ENCODE data around the gene FLG2.

Gene FLG2

DNA sequence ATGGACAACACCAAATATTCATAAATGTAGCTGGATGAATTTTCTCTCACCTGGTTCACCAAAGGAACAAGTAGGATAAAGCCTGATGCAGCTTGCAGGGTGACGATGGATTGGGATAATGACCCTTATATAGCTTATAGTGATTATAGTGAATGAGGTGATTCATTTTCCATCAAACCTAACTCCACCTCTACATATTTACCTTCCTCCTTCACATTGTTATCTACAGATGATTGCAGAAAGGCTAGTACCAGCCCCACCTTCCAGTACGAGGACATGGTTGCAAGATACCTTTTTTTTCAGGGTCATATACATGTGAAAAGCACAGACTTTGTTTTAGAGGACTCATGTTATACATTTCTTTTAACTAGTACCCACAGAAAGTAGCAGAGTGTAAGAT, at the start of gene FLG2:
FLG2 (minus strand) TSS at position 101 of the 400 bp plus-strand sequence. CDS start 1,122 bp downstream, outside the sequence.
- DNase-seq (ENCODE audit: low read depth), result no peak

DNA sequence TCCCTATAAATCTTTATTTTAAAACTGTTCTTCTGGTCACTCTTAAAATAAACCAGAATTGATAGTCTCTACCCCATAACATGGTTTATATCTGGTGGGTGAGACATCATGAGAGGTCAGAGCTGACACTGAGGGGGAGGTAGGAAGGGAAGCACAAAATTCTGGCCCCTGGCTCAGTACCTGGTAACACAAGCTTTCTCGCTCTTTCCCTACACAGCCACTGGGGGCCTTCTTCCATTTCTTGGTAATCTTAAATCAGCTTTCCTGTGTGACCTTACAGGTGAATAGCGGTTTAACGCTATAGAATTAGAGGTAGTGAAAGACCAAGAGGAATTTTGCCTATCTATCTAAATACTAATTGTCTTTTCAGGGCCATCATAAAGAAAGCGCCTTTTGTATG, 48.9 kb upstream of the FLG2 start:
- DNase-seq (ENCODE audit: low read depth), result no peak

DNA sequence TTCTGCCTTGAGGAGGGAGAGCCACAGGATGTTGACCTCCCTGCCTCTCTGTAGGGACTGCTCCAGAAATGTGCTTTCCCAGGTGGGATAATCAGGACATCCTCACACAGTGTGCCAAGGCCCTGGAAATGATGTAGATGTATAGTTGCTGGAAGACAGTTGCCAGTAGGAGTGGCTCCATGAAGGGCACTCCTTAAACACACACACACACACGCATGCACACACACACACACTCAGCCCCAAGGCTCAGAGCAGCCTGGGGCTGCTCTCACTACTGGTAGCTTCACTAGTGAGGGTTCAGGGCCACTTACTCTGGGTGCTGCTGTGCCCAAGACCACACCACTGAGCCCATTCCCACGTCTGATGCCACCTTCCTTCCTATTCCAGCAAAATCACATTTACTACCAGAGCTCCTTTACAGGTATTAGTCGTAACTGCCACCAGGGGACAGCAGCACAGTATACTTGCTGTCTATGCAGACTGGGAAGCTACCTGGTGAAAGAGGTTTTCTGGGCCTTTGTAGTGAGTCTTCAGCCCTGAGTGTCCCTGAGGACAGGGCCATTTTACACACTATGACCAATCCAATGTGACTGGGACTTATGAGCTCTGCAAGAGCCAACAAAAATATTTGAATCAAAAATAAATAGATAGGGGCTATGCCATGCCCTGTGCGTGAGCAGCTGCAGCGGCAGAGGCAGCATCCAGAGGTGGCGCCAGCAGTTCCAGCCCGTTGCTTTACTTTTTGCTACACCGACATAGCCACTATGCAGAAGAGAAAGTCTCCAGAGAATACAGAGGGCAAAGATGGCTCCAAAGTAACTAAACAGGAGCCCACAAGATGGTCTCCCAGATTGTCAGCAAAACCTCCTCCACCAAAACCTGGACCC, 39.2 kb upstream of the FLG2 start:
- no peak for DNase-seq (ENCODE audit: low read depth)

DNA sequence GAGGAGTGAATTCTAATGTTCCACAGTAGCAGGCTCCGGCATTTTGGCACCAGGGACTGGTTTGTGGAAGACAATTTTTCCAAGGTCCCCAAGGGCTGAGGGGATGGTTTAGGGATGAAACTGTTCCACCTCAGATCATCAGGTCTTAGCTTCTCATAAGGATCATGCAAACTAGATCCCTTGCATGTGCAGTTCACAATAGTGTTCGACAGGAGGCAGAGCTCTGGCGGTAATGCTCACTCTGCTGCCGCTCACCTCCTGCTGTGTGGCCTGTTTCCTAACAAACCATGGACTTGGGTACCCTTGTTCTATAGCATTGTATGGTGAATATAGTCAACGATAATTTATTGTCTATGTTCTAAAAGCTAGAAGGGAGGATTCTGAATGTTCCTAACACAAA, 37.7 kb upstream of the FLG2 start:
- DNase-seq (ENCODE audit: low read depth), result no peak

DNA sequence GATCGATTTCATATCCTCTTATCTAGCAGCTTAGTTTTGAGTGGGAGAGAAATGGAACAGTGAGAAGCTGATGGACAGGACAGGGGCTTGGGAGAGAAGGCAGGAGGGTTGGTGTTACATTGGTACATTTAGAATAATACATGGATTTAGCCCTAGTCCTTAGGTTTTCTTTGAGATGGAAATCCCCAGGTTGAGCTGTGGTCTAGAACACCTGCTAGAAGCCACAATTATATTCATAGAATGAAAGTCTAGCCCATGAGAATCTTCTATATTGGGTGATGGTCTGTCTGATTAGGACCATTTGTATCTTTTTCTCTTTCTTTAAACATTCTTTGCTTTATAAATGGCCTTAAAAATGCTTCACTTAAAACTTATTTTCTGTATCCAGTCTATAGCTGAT, 34.3 kb upstream of the FLG2 start:
- DNase-seq (ENCODE audit: low read depth), result no peak

DNA sequence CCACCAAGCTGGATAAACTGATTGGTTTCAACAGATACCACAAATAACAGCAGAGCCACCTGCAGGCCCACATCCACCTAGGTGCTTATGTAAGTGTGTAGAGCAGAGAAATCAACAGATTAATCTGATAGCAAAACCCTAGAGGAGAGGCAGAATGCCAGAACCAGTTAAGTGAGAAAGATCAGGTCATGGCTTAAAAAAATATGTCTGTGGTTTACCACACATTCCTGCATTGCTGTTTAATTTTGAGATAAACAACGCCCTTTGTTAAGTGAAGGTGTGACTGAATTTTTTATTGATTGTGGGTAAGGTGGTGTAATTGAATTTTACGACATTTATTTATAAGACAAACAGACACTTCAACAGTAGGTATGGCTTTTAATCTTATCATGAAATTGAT, 33.1 kb upstream of the FLG2 start:
- DNase-seq (ENCODE audit: low read depth), result no peak

DNA sequence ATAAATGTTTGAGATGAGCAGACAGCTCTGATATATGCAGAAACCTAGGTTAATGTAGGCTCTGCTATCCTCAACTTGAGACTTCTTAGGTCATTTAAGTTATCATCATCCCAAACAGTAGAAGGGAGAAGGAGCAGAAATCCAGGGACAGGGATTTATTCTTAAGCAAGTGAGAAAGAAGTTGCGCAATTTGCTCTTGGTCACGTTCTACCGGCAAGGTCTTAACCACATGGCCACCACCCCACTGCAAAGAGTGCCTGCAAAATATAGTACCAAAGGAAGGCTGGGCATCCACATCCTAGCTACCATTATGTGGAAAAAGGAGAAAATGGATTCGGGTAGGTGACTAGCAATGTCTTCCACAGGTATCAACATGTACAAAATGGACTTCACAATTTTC, 29.1 kb upstream of the FLG2 start:
- DNase-seq (ENCODE audit: low read depth), result no peak

DNA sequence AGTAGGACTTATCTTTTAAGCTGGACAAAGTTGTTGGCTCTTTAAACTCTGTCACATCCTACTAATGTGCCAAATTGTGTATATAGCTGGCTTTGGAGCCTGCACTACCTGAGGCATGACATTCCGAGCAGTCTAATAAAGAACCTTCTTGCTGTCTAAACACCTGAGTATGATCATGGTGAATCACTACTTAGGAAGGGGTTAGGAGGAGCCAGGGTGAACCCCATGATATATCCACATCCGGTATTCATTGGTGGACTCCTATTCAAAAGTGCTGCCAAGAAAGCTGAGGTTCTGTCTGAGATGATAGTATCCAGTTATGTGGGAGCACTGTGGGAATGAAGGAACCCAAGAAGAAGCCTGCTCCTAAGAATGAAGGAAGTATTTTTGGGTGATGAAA, 27.1 kb upstream of the FLG2 start:
- DNase-seq (ENCODE audit: low read depth), result no peak

DNA sequence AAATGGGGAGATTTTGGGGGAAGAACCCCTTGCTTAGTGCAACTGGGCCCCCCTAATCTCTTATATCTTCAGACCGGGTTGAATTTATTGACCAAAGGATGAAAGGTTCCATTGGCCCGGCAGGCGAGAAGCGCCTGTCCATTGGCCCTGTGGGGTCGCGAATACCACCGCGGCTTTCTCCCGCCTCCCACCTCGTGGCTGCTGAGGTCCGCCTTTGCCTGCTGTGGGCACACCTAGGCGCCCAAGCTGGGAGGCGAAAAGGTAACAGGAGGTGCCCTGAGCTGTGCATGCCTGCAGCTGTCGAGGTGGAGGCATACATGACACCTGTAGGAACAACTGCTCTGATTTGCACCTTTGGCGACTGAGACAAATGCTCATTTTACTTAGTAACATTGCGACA, 21.1 kb upstream of the FLG2 start:
- no peak for DNase-seq (ENCODE audit: low read depth)

DNA sequence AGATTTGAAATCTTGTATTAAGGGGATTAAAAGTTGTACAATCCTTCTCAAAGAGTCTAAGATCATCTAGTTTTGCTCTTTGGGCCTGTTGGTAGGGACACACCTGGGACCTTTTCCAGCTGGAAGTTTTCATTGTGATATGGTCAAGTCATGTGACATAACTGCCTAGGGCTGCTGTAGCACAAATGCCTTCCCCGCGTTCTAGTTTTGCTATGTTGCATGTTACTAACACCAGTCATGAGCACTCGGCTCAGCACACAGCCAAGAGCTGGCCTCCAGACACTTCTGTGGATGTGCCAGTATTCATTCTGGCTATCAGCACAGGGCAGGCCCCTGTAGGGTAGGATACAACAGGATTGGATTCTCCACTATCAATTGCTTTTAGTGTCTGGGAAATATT, 14.6 kb upstream of the FLG2 start:
- no peak for DNase-seq (ENCODE audit: low read depth)

DNA sequence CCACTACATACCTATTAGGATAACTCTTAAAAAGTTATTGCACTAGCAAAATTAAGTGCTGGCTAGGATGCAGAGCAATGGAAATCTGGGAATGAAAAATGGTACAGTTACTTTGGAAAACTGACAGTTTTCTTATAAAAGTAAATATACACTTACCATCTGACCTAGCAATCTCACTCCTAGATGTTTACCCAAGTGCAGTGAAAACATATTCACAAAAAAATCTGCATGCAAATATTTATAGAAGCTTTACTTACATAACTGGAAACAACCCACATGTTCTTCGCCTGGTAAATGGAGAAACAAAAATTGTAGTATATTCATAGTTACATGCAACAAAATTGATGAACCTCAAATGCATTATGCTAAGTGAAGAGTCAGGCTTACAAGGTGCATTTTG, 12.9 kb upstream of the FLG2 start:
- DNase-seq (ENCODE audit: low read depth), result no peak

DNA sequence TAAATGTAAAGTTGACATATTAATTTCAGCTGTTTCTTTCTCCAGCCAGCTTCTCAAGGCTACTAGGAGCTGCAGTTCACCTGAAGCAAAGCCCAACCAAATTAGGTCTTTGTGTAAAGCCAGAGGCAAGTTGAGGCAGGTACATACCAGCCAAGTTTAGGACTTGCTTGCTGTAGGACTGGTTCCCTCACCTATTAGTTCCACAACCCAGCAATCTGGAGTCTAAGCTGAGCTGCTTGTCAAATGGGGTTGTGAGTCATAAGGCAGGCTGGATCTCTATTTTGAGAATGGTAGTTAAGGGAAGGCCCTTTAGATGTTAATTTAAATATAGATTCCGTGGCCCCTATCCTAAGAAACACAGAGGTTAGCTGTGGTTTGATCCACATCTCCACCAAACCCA, 7.6 kb upstream of the FLG2 start:
- DNase-seq (ENCODE audit: low read depth), result no peak

DNA sequence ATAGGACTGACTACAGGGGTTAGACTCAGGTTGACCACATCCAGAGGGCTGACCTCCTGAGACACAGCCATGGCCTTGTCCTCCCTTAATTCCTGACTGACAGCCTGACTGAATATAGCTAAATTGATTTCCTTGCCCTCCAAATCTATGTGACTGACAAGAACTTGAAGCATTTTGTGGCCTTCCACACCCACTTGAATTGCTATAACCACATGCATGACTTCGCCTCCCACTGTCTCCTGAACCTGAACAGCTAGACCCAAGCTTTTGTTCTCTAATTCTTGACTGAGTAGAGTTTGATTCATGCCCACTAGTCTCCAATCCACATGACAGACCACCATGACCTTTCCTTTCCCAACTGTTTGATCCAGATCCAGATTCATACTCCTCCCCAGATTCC, 3.1 kb downstream of the FLG2 start:
- no peak for DNase-seq (ENCODE audit: low read depth)

DNA sequence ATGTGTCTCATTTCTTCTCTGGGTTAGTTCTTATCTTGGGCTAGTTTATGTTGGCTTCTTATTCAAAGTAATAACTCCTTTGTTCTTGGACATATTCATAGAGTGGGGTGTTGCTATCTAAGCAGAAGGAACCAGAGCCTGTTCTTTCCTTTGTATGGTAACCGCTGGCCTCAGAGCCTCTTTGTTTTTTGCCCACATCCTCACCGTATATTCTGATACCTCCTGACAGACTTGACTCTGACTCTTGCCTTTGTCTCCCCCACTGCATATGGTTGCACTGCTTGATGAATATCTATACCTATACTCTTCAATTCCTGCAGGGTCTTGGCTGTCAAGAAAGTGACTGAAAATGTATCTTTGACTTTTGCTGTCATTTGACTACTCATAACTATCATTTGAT, 10.2 kb downstream of the FLG2 start:
- no peak for DNase-seq (ENCODE audit: low read depth)

DNA sequence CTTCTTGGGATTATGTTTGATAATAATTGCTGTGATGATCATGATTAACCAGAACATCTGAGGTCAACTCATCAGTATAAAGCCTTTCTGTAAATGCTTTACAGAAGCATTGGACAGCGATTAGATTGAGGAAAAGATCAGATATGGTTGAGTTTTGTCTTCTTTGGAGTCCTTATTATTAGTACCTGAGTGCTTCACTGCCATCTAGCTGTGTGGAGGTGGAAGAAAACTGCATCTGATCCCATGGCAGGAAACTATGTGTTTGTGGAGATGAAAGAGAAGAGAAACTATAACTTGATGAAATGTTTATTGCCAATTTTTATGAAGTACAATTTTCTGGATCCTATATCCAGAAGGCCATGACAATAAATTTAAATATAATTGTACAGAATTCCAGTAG, 11.4 kb downstream of the FLG2 start:
- no peak for DNase-seq (ENCODE audit: low read depth)

DNA sequence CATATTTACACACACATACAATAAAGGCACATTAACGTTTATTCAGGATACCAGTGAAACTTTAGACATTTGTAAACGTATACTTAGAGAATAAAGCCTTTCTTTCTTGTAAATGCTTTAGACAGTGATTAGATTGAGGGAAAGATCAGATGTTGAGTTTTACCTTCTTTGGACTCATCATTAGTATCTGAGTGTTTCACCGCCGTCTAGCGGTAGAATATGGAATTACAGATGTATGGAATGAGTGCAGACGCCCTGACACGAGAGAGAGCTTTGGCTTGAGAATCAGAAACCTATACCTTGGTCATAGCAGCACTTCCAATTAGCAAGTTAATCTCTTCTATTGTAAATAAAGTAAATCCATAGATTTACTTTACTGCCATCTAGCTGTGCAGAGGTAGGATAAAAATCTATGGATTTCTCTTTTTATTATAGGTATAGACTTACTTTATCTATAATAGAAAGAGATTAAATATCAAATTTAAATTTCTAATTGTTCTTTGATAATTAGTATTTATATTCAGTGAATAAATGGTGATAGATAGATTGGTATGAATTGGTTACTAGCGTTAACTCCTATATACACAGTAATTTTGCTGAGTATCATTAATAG, 12.6 kb downstream of the FLG2 start:
- peak; percentile 30 for DNase-seq (ENCODE audit: low read depth)

DNA sequence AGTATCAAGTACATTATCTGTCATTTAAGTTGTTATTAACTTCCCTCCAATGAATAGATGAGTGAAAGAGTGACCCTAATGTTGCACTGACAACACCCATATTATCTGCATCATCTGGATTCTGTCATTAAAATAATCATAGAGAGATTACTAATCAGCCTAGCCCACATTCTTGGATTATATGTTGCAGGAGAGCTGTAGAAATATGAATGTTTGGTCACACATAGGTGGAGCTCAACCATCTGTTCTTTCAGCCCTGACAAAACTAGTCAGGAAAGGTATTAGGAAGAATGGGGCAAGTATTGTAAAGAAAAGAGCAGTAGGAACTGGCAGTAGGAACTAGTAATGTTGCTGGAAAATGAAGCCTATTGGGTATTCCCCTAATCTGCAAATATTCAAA, 15.4 kb downstream of the FLG2 start:
- no peak for DNase-seq (ENCODE audit: low read depth)

DNA sequence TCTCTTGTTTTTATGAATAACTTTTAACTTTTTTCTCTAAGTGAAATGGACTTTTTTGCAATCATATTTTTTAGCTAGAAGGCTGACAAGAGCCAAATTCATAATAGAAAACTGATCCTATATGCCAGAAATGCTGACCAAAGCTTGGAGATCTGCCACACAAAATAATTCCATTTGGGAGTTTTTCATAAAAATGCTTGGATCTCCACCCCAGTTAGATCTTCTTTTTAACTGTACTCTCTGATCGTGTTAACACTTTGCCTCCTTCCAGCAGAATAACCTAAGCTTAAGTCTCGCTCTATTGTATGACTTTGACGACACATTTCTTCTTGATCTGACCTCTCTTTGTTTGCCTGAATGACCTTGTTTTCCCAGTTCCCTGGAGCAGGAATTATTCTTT, 16.8 kb downstream of the FLG2 start:
- DNase-seq (ENCODE audit: low read depth), result no peak

DNA sequence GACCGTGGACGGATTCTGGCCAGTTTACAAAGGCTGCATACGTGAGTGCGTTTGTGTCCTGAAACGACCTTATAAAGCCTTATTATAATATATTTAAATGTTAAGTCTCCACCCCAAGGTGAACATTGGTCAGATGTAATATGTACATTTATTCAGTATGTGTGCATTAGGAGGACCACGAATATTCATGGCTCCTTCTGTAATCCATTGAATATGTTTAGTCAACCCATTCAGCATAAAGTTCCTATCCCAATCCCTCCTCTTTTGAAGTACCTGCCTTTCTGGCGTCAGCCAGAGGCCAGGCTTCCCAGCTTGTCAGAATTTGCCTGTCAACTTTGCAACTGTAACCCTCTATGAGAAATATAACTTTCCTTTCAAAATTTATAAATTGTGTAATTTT, 24.4 kb downstream of the FLG2 start:
- no peak for DNase-seq (ENCODE audit: low read depth)

DNA sequence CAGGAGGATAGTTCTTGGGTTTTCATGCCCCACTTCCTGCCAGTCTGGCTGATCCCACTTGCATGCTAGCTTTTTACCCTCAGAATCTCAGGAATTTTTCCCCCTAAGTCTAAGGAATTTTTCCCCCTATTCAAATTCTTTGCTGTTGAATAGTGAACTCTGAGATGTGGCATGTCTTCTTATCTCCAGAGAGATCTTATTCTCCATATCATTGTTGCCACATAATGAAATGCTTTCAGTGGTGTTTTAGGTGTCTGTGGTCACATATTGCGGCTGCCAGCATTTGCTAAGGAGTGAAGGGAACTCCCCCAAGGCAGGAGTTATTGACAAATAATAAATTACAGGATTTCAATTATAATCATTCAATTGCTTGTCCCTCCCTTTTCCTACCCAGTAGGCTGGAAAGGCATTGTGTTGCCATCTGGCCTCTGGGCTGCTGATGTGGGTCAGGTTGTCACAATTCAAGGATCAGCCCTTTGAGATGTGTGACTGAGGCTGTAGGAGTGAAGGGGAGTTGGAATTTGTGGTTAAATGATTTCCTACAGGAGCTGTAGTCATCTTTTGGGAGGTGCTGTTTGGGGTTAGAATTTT, 30.9 kb downstream of the FLG2 start:
- no peak for DNase-seq (ENCODE audit: low read depth)

DNA sequence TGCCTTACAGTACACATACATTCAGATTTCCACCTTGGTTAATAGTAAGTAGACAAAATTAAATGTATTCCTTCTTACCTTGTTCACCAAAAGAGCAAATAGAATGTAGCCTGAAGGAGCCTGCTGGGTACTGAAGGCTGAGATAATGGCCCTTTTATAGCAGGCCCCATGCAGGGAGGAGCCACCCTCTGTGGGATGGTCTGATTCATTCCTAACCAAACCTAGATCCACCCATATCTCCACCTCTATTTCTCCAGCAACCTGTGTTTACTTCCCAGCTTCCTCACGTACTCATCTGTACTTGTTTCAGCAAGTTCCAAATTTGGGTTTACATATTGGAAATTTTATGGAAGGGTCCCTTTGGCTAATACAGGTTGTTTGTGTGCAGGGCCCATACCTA, 34.7 kb downstream of the FLG2 start, which contains the start of gene FLG:
FLG (minus strand) TSS at position 129 of the 400 bp plus-strand sequence. CDS start 9,783 bp downstream, outside the sequence.
- DNase-seq (ENCODE audit: low read depth), result no peak

DNA sequence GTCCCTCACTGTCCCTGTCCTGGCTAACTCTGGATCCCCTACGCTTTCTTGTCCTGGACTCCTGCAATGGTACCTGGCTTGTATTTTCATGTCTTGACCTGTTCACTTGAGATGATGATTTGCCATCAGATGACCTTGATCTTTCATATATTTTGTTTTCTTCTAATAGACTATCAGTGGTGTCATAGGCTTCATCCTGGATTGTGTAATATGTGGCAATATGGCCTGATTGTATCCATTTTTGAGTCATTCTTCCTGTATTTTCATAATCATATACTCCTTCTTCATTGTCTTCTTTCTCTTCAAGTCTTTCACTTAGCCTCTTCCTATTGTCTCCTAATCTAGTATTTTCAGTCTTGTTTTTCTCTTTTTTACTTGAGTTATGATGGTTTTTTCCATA, 45.8 kb downstream of the FLG2 start:
- DNase-seq (ENCODE audit: low read depth), result no peak

DNA sequence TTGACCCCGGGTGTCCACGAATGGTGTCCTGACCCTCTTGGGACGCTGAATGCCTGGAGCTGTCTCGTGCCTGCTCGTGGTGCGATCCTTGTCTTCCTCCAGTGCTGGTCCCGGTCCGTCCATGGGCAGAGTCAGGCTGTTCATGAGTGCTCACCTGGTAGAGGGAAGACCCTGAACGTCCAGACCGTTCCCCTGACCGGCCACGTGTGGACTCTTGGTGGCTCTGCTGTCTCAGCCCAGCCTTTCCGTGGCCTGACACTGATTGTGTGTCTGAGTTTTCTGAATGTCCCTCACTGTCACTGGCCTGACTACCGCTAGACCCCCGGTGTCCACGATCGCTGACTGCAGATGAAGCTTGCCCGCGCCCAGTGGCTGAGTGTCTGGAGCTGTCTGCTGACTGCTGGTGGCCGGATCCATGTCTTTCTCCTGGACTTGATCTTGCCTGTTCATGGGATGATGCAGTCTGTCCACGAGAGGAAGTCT, 46.4 kb downstream of the FLG2 start:
- DNase-seq (ENCODE audit: low read depth), result no peak
